Body of pancreas (tissue), 4 donors: ENCODE results near the gene SMAD4. TPM values are rescaled to one million over a fixed set of nuclear protein-coding genes. Genes with fewer than 3 reads are reported as not detected.
A peak's percentile ranks its signal among the peaks of the same experiment; 100 is the strongest.

Source experiments
- ATAC-seq: fragments of 150-250 bp; one replicate; pipeline ENCODE4 v1.9.1; 2016
- DNase-seq, 4 donors: peaks; one replicate each; pipeline ENCODE4 v3.0.0-alpha.2; 2019
- H3K27ac ChIP-seq, 4 donors: fragments of 200-600 bp; sonication (generic); 1 replicate in 3 of 4; 2 replicates in 1 of 4; pipeline versions ENCODE4 v1.5.1 to v1.6.1; 2016 to 2019; ENCODE audit warnings: mild to moderate bottlenecking in 1 of 4, mixed read lengths in 1 of 4, moderate library complexity in 1 of 4
- H3K27me3 ChIP-seq, 2 donors: fragments of 200-600 bp; sonication (generic); one replicate each; pipeline ENCODE4 v1.6.0; 2016; ENCODE audit warnings: mild to moderate bottlenecking in 1 of 2
- H3K36me3 ChIP-seq, 2 donors: fragments of 200-600 bp; sonication (generic); replicated peaks in 1 of 2; 2 replicates each; pipeline ENCODE4 v1.5.1; 2016; ENCODE audit warnings: low read depth in 2 of 2; ENCODE audit not compliant: insufficient read depth in 1 of 2
- H3K4me1 ChIP-seq: fragments of 200-600 bp; sonication (generic); one replicate; pipeline ENCODE4 v1.6.0; 2016
- H3K4me3 ChIP-seq, 2 donors: fragments of 200-600 bp; sonication (generic); 1 replicate in 1 of 2; 2 replicates in 1 of 2; pipeline ENCODE4 v1.5.1; 2016 to 2019
- H3K9me3 ChIP-seq, 3 donors: fragments of 200-600 bp; sonication (generic); 1 replicate in 2 of 3; 2 replicates in 1 of 3; pipeline ENCODE4 v1.5.1; 2016
- POLR2A ChIP-seq, 3 donors: fragments of 450-650 bp; IDR thresholded peaks; one replicate each; pipeline ENCODE4 v1.6.1; 2016; ENCODE audit warnings: antibody characterized with exemption in 3 of 3, mild to moderate bottlenecking in 2 of 3
- WGBS, 2 donors: methylation state at CpG; one replicate each; pipeline ENCODE4 v1.1.5; 2017; 5-methylcytosine and 5-hydroxymethylcytosine counted together
- intact Hi-C: fragments of 100-400 bp; cut with DNase I; formaldehyde crosslinking; loops from one replicate; pipeline ENCODE4 v1.15.1; 2023
- total RNA-seq, 2 donors: library from RNA; depleted of rRNA; stranded (reverse); fragments of >200 nt; gene quantifications; one replicate each; pipeline ENCODE4 v1.1.0, GENCODE V29; 2016
- TF ChIP-seq, protein P1 (sequence below), 7 experiments: fragments of 450-650 bp in 4 of 7; fragments of 200-600 bp in 3 of 7; sonication (generic) in 3 of 7; IDR thresholded peaks; one replicate each; pipeline ENCODE4 v1.5.1; 2016 to 2019; ENCODE audit warnings: antibody characterized with exemption in 7 of 7

SMAD4 gene
- total RNA-seq, 2 donors from 2014 or later = 78.6 to 173 TPM

GRCh38 chr18:51049137-51049536 is 19.1 kb downstream of the SMAD4 start:
- Histone ChIP-seq H3K4me1 (peaks cover 25% of the 10 kb centered on the region), H3K27ac (no peak overlapping the region), H3K36me3 (peaks cover 0 to 7% of the 10 kb centered on the region in 2 donors), H3K27me3 (no peaks in the 10 kb centered on the region), H3K9me3 (no peaks in the 10 kb centered on the region), H3K4me3 (no peak overlapping the region)
- WGBS, 2 donors = 86 to 92% methylated on average over 2 of the region's 2 CpGs
- DNase-seq = no peak
- TF ChIP-seq, protein P1, sequence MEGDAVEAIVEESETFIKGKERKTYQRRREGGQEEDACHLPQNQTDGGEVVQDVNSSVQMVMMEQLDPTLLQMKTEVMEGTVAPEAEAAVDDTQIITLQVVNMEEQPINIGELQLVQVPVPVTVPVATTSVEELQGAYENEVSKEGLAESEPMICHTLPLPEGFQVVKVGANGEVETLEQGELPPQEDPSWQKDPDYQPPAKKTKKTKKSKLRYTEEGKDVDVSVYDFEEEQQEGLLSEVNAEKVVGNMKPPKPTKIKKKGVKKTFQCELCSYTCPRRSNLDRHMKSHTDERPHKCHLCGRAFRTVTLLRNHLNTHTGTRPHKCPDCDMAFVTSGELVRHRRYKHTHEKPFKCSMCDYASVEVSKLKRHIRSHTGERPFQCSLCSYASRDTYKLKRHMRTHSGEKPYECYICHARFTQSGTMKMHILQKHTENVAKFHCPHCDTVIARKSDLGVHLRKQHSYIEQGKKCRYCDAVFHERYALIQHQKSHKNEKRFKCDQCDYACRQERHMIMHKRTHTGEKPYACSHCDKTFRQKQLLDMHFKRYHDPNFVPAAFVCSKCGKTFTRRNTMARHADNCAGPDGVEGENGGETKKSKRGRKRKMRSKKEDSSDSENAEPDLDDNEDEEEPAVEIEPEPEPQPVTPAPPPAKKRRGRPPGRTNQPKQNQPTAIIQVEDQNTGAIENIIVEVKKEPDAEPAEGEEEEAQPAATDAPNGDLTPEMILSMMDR (IDR thresholded peaks at IDR 0.05) = no peak
- TF ChIP-seq POLR2A (IDR thresholded peaks at IDR 0.05) = no peak
- no peak for ATAC-seq
- intact Hi-C loops = no loop called here

DNA sequence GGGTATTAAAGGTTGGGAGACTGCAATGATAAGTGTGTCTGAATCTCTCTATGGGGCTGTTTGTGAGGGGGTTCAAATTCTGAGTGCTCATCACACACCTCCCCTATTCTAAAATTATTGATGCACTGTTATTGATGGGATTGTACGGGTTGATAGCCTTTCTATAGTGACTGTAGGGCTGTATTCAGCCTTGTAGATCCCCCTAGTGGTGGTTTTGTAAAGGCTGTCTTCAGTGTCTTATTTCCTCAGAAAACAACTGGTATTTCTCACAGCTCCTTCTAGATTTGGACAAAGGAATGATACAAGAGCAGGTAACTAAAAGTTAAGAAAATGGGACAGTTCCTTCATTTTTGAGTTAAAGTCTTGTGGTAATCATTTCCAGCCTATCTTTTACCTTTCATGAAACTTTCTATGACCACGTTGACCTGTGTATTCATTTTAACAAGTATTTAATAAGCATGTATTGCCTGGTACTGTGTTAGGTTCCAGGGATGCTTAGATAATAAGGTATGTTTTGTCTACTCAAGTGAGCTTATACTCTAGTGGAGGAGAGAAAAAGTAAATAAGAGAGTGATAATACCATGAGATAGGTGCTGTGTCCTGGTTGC is 21.2 kb downstream of the SMAD4 start:
- ATAC-seq = peak; percentile 52
- H3K4me3 ChIP-seq = no peak overlapping the region
- H3K4me1 ChIP-seq = peaks cover 4% of the 10 kb centered on the region
- no peaks in the 10 kb centered on the region for H3K27me3 ChIP-seq
- intact Hi-C loops = no loop called here
- H3K27ac ChIP-seq = no peak overlapping the region
- DNase-seq = peak in 1 of 4 donors; percentile 43
- no peaks in the 10 kb centered on the region for H3K9me3 ChIP-seq
- peaks cover 0 to 9% of the 10 kb centered on the region in 2 donors for H3K36me3 ChIP-seq
- 35 to 38% methylated on average over 2 of the region's 2 CpGs for WGBS, 2 donors
- TF ChIP-seq POLR2A (IDR thresholded peaks at IDR 0.05) = no peak
- TF ChIP-seq, protein P1 (IDR thresholded peaks at IDR 0.05) = peak; percentile 61 to 75 (median 68)

GRCh38 chr18:51053814-51054213 is 23.8 kb downstream of the SMAD4 start:
- no peaks in the 10 kb centered on the region for H3K27me3 ChIP-seq
- H3K9me3 ChIP-seq = no peaks in the 10 kb centered on the region
- H3K36me3 ChIP-seq = peaks cover 0 to 7% of the 10 kb centered on the region in 2 donors
- TF ChIP-seq, protein P1 (IDR thresholded peaks at IDR 0.05) = no peak
- TF ChIP-seq POLR2A (IDR thresholded peaks at IDR 0.05) = no peak
- H3K4me3 ChIP-seq = no peak overlapping the region
- peak overlapping the region in 1 of 4 donors; percentile 16 for H3K27ac ChIP-seq
- ATAC-seq (no peak), DNase-seq (no peak)
- peaks cover 3% of the 10 kb centered on the region for H3K4me1 ChIP-seq
- intact Hi-C loops = no loop called here

DNA sequence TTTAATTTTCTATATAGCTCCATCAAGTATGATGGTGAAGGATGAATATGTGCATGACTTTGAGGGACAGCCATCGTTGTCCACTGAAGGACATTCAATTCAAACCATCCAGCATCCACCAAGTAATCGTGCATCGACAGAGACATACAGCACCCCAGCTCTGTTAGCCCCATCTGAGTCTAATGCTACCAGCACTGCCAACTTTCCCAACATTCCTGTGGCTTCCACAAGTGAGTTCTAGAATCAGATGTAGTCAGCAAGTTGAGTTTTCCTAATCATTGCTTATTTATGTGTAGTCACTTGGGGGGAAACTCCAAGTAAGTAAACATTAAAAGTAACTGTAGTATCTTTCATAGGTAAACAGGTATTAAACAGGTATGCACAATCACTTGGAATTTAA is 24.8 kb downstream of the SMAD4 start:
- no peaks in the 10 kb centered on the region for H3K27me3 ChIP-seq
- H3K4me3 ChIP-seq = no peak overlapping the region
- no peak for ATAC-seq
- TF ChIP-seq, protein P1 (IDR thresholded peaks at IDR 0.05) = no peak
- no peak for TF ChIP-seq POLR2A (IDR thresholded peaks at IDR 0.05)
- H3K36me3 ChIP-seq = peaks cover 0 to 11% of the 10 kb centered on the region in 2 donors
- no peaks in the 10 kb centered on the region for H3K9me3 ChIP-seq
- H3K27ac ChIP-seq = no peak overlapping the region
- intact Hi-C loops = no loop called here
- 77 to 89% methylated on average over 3 of the region's 3 CpGs for WGBS, 2 donors
- peaks cover 3% of the 10 kb centered on the region for H3K4me1 ChIP-seq
- DNase-seq = no peak

DNA sequence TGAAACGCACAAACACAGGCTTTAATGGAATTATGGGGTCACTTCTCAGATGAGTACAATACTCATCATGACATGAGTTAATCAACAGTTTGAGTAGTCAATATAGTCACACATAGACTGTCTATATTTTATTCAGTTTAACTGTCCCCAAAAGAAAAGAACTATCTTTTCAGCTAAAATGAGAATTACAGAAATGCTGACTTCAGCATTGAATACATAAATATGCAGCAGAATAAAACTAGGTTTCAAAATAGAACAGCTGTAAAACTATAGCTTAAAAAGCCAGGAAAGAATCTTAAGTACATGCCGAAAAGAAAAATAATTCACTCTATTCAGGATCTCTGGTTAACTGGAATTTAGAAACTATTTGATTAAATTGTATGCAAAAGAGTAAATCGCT is 30.0 kb downstream of the SMAD4 start:
- no peaks in the 10 kb centered on the region for H3K27me3 ChIP-seq
- no peaks in the 10 kb centered on the region for H3K9me3 ChIP-seq
- DNase-seq (no peak), ATAC-seq (no peak)
- H3K4me3 ChIP-seq = no peak overlapping the region
- TF ChIP-seq POLR2A (IDR thresholded peaks at IDR 0.05) = no peak
- TF ChIP-seq, protein P1 (IDR thresholded peaks at IDR 0.05) = no peak
- H3K36me3 ChIP-seq = peaks cover 0 to 17% of the 10 kb centered on the region in 2 donors
- intact Hi-C loops = no loop called here
- 70 to 91% methylated on average over 3 of the region's 3 CpGs for WGBS, 2 donors
- H3K4me1 ChIP-seq = peaks cover 4% of the 10 kb centered on the region
- H3K27ac ChIP-seq = no peak overlapping the region
